Uterus (tissue), 2 donors: ENCODE results near the gene SPG11.

Experiments used
- CTCF ChIP-seq, 4 experiments: fragments of 200-600 bp in 2 of 4; fragments of 450-650 bp in 2 of 4; sonication (generic) in 2 of 4; IDR thresholded peaks; one replicate each; pipeline ENCODE4 v1.5.1; 2016 to 2019; ENCODE audit warnings: antibody characterized with exemption in 4 of 4, mild to moderate bottlenecking in 2 of 4, moderate library complexity in 1 of 4
- POLR2A ChIP-seq, 2 donors: fragments of 450-650 bp; IDR thresholded peaks; one replicate each; pipeline ENCODE4 v1.6.1; 2016; ENCODE audit warnings: antibody characterized with exemption in 2 of 2, mild to moderate bottlenecking in 1 of 2, moderate library complexity in 1 of 2

- TF ChIP-seq CTCF (IDR thresholded peaks at IDR 0.05): no peak
- TF ChIP-seq POLR2A (IDR thresholded peaks at IDR 0.05): no peak
Observed at GRCh38 chr15:44516436-44516835, 147.0 kb downstream of the SPG11 start.
